ENCODE results near the gene SPX. TPM values are rescaled to one million over a fixed set of nuclear protein-coding genes. Genes with fewer than 3 reads are reported as not detected.

SPX gene
- total and polyA plus RNA-seq, 2 of the 8 experiments (the other 6 are each of a cell fraction or from before 2014, with no cell fraction given): 1.2 to 1.3 TPM

GRCh38 chr12:21562859-21563258 lies 36.8 kb downstream of the SPX start:
- CTCF ChIA-PET (ENCODE audit: partially characterized antibody): no interaction called here

More at GRCh38 chr12:21562859-21563258, 36.8 kb downstream of the SPX start:
- Histone ChIP-seq H2BK5ac (ENCODE audit: low read depth, low read length) (no peak overlapping the region), H3K4ac (replicated peaks; ENCODE audit: insufficient read length, low read depth, low read length) (no peak overlapping the region), H2BK12ac (ENCODE audit: low read depth, low read length) (no peak overlapping the region), H2AK5ac (ENCODE audit: low read depth, low read length) (no peak overlapping the region), H4K8ac (ENCODE audit: extremely low read depth, insufficient read depth, low read length) (no peak overlapping the region), H3K4me1 (replicated peaks in 1 of 4; ENCODE audit: control insufficient read depth in 3 of 4, insufficient read depth in 4 of 4, low read length in 3 of 4) (no peaks in the 10 kb centered on the region), H4K20me1 (replicated peaks in 1 of 2; ENCODE audit: control insufficient read depth in 1 of 2, insufficient read depth in 2 of 2, low read length in 2 of 2) (no peaks in the 10 kb centered on the region), H3K27ac (ENCODE audit: low read depth, low read length) (no peak overlapping the region), H3K4me3 (ENCODE audit: extremely low read depth in 1 of 4, insufficient read depth in 2 of 4, low read depth in 3 of 4, low read length in 4 of 4) (no peak overlapping the region), H3K23me2 (ENCODE audit: low read depth, low read length) (no peaks in the 10 kb centered on the region), H4K91ac (replicated peaks; ENCODE audit: insufficient read length, low read length) (no peak overlapping the region), H3K18ac (ENCODE audit: extremely low read depth, low read length) (no peak overlapping the region), H3K79me2 (ENCODE audit: control insufficient read depth in 1 of 2, insufficient read depth in 2 of 2, low read length in 2 of 2) (no peaks in the 10 kb centered on the region), H3K56ac (replicated peaks; ENCODE audit: insufficient read length, low read depth, low read length) (no peak overlapping the region), H3K27me3 (replicated peaks in 1 of 4; ENCODE audit: control insufficient read depth in 3 of 4, extremely low read depth in 1 of 4, insufficient read depth in 3 of 4, low read length in 3 of 4) (no peaks in the 10 kb centered on the region), H2BK20ac (ENCODE audit: low read length) (no peak overlapping the region), H3K4me2 (ENCODE audit: insufficient read depth in 1 of 2, low read depth in 2 of 2, low read length in 2 of 2) (no peak overlapping the region), H3K9me3 (ENCODE audit: insufficient read depth in 2 of 2, low read depth in 1 of 2, low read length in 1 of 2) (no peaks in the 10 kb centered on the region), H3K14ac (ENCODE audit: insufficient read length) (no peak overlapping the region), H3K79me1 (ENCODE audit: low read depth, low read length) (no peaks in the 10 kb centered on the region), H2BK120ac (replicated peaks; ENCODE audit: low read depth, low read length) (no peak overlapping the region), H4K5ac (ENCODE audit: insufficient read length, low read depth, low read length) (no peak overlapping the region), H3K9ac (replicated peaks in 1 of 4; ENCODE audit: extremely low read depth in 1 of 4, low read depth in 3 of 4, low read length in 3 of 4) (no peak overlapping the region), H3K23ac (ENCODE audit: insufficient read length) (no peak overlapping the region), H3K36me3 (ENCODE audit: control insufficient read depth in 2 of 4, insufficient read depth in 4 of 4, low read length in 3 of 4) (no peaks in the 10 kb centered on the region), H2BK15ac (ENCODE audit: low read length) (no peak overlapping the region), H2AFZ (ENCODE audit: low read length) (no peak overlapping the region; the same call in 1 of the 2 replicates)
- no peak for TF ChIP-seq BCL11A (IDR thresholded peaks at IDR 0.05; ENCODE audit: low read depth in 2 of 2, low read length in 2 of 2)
- TF ChIP-seq RBBP5 (IDR thresholded peaks at IDR 0.05; ENCODE audit: borderline replicate concordance, low read depth, low read length): no peak
- TF ChIP-seq CREB1 (IDR thresholded peaks at IDR 0.05): no peak
- no peak for TF ChIP-seq FOSL1 (IDR thresholded peaks at IDR 0.05; ENCODE audit: insufficient read depth, low read depth, low read length)
- no peak for TF ChIP-seq TAF1 (IDR thresholded peaks at IDR 0.05; ENCODE audit: low read depth, low read length)
- no peak for TF ChIP-seq ATF3 (IDR thresholded peaks at IDR 0.05; ENCODE audit: insufficient read depth, low read depth, low read length)
- TF ChIP-seq SIN3A (conservative IDR thresholded peaks at IDR 0.05 in 1 of 2, IDR thresholded peaks at IDR 0.05 in 1 of 2; ENCODE audit: low read depth in 1 of 2, low read length in 2 of 2): no peak
- no peak for TF ChIP-seq CEBPB (IDR thresholded peaks at IDR 0.05; ENCODE audit: low read depth, low read length)
- no peak for TF ChIP-seq SP2 (IDR thresholded peaks at IDR 0.05; ENCODE audit: low read length)
- TF ChIP-seq TBP (IDR thresholded peaks at IDR 0.05; ENCODE audit: low read depth, low read length): no peak
- TF ChIP-seq SIX5 (IDR thresholded peaks at IDR 0.05; ENCODE audit: low read depth, low read length): no peak
- TF ChIP-seq YY1 (IDR thresholded peaks at IDR 0.05; ENCODE audit: low read depth, low read length): no peak
- no peak for TF ChIP-seq TEAD4 (IDR thresholded peaks at IDR 0.05; ENCODE audit: low read depth, low read length)
- no peak for TF ChIP-seq RFX5 (IDR thresholded peaks at IDR 0.05; ENCODE audit: borderline replicate concordance, low read depth, low read length)
- no peak for TF ChIP-seq RAD21 (IDR thresholded peaks at IDR 0.05 in 1 of 2, conservative IDR thresholded peaks at IDR 0.05 in 1 of 2; ENCODE audit: low read depth in 2 of 2, low read length in 2 of 2)
- DNase-seq (ENCODE audit: low read depth in 1 of 2, low spot score in 2 of 2) (no peak), FAIRE-seq (no peak)
- 88% methylated on average over 2 of the region's 2 CpGs; no CpG with 5 or more reads in 1 of the 2 experiments for WGBS, 2 experiments (ENCODE audit: extremely low coverage in 1 of 2, insufficient coverage in 1 of 2, insufficient read length in 1 of 2, insufficient replicate concordance in 2 of 2, low coverage in 1 of 2, low lambda C conversion rate in 2 of 2, missing lambda C conversion rate in 1 of 2)
- POLR2A ChIA-PET (ENCODE audit: partially characterized antibody): no interaction called here

Measured in H1 (cell line).